Tibial artery (tissue), 4 donors: ENCODE data around the gene ABL1.

ENCODE experiments used
- DNase-seq, 2 donors: peaks; one replicate each; pipeline ENCODE4 v3.0.0-alpha.2; 2019
- H3K27ac ChIP-seq, 2 donors: fragments of 200-600 bp; sonication (generic) in 1 of 2; 1 replicate in 1 of 2; 2 replicates in 1 of 2; pipeline ENCODE4 v1.5.1; 2018 to 2019; ENCODE audit warnings: mild to moderate bottlenecking in 1 of 2
- H3K27me3 ChIP-seq, 2 donors: fragments of 200-600 bp; sonication (generic) in 1 of 2; one replicate each; pipeline versions ENCODE4 v1.5.1 to v1.6.0; 2016 to 2019
- H3K36me3 ChIP-seq, 3 donors: fragments of 200-600 bp; sonication (generic) in 2 of 3; one replicate each; pipeline ENCODE4 v1.5.1; 2016 to 2019; ENCODE audit warnings: mild to moderate bottlenecking in 2 of 3
- H3K4me1 ChIP-seq, 4 donors: fragments of 200-600 bp; sonication (generic) in 2 of 4; 1 replicate in 3 of 4; 2 replicates in 1 of 4; pipeline ENCODE4 v1.5.1; 2016 to 2019
- H3K4me3 ChIP-seq, 2 donors: fragments of 200-600 bp; sonication (generic) in 1 of 2; 1 replicate in 1 of 2; 2 replicates in 1 of 2; pipeline ENCODE4 v1.5.1; 2018 to 2019; ENCODE audit warnings: mild to moderate bottlenecking in 2 of 2
- H3K9me3 ChIP-seq, 3 donors: fragments of 200-600 bp; sonication (generic) in 1 of 3; one replicate each; pipeline ENCODE4 v1.5.1; 2016 to 2019
- intact Hi-C: fragments of 100-400 bp; cut with DNase I; formaldehyde crosslinking; loops from one replicate; pipeline ENCODE4 v1.15.0; 2023; ENCODE audit warnings: low total_unique reads
- TF ChIP-seq, protein P1 (sequence below), 2 experiments: fragments of 200-600 bp in 1 of 2; fragments of 450-650 bp in 1 of 2; IDR thresholded peaks; one replicate each; pipeline ENCODE4 v1.5.1; 2017 to 2019; ENCODE audit warnings: antibody characterized with exemption in 2 of 2, mild to moderate bottlenecking in 1 of 2, moderate library complexity in 1 of 2

The ABL1 gene

DNA sequence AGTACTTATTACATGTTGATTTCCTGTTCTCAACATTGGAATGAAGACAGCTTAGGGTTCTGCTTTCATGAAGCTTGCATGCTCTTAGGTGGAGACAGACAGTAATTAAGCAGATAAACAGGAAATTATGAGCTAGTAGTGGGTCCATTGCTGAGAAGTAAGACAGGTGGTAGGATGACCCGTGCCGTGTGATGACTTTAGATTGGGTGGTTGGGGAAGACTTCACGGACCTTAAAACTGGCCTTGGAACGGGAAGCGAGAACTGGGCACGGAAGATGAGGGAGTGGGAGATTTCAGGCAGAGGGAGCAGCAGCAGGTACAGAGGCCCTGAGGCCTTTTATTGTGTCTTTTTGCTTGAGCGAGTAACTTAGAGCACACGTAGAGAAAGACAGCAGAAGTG lies 27.2 kb downstream of the ABL1 start:
- Histone ChIP-seq H3K4me3 (no peak overlapping the region), H3K36me3 (peaks cover 14 to 37% (median 26%) of the 10 kb centered on the region in 3 donors), H3K27ac (peak overlapping the region; percentile 80), H3K27me3 (no peaks in the 10 kb centered on the region), H3K9me3 (no peaks in the 10 kb centered on the region), H3K4me1 (peaks cover 0 to 81% (median 56%) of the 10 kb centered on the region in 4 donors)
- intact Hi-C loops: no loop called here
- TF ChIP-seq, protein P1, sequence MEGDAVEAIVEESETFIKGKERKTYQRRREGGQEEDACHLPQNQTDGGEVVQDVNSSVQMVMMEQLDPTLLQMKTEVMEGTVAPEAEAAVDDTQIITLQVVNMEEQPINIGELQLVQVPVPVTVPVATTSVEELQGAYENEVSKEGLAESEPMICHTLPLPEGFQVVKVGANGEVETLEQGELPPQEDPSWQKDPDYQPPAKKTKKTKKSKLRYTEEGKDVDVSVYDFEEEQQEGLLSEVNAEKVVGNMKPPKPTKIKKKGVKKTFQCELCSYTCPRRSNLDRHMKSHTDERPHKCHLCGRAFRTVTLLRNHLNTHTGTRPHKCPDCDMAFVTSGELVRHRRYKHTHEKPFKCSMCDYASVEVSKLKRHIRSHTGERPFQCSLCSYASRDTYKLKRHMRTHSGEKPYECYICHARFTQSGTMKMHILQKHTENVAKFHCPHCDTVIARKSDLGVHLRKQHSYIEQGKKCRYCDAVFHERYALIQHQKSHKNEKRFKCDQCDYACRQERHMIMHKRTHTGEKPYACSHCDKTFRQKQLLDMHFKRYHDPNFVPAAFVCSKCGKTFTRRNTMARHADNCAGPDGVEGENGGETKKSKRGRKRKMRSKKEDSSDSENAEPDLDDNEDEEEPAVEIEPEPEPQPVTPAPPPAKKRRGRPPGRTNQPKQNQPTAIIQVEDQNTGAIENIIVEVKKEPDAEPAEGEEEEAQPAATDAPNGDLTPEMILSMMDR (IDR thresholded peaks at IDR 0.05): no peak
- no peak for DNase-seq

DNA sequence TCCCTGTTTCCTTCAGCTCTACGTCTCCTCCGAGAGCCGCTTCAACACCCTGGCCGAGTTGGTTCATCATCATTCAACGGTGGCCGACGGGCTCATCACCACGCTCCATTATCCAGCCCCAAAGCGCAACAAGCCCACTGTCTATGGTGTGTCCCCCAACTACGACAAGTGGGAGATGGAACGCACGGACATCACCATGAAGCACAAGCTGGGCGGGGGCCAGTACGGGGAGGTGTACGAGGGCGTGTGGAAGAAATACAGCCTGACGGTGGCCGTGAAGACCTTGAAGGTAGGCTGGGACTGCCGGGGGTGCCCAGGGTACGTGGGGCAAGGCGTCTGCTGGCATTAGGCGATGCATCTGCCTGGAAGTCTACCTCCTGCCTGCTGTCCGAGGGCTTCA lies 27.7 kb downstream of the ABL1 start:
- H3K27me3 ChIP-seq: no peaks in the 10 kb centered on the region
- H3K9me3 ChIP-seq: no peaks in the 10 kb centered on the region
- H3K4me3 ChIP-seq: no peak overlapping the region
- intact Hi-C loops: no loop called here
- TF ChIP-seq, protein P1 (IDR thresholded peaks at IDR 0.05): no peak
- peaks cover 14 to 39% (median 26%) of the 10 kb centered on the region in 3 donors for H3K36me3 ChIP-seq
- H3K4me1 ChIP-seq: peaks cover 0 to 82% (median 55%) of the 10 kb centered on the region in 4 donors
- peak overlapping the region; percentile 80 for H3K27ac ChIP-seq
- DNase-seq: no peak

DNA sequence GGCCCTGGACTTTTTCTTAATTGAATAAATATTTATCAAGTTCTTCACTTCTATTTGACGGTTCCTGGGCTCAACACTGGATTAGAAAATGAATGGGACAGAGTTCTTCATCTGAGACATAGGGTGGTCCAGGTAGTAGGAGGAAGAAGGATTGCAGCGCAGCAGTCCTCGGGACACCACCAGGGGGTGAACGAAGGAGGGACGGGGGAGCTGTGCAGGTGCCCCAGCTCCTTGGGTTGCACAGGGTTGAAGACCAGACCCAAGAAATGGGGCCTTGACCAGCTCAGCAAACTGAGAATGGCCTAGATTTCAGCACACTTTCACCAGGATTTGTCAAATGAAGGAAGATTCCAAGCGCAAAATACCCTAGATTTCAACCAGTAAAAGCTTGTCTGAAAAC lies 29.5 kb downstream of the ABL1 start:
- Histone ChIP-seq H3K9me3 (no peaks in the 10 kb centered on the region), H3K36me3 (peaks cover 14 to 43% (median 26%) of the 10 kb centered on the region in 3 donors), H3K27me3 (no peaks in the 10 kb centered on the region), H3K27ac (no peak overlapping the region), H3K4me3 (no peak overlapping the region), H3K4me1 (peaks cover 0 to 82% (median 43%) of the 10 kb centered on the region in 4 donors)
- intact Hi-C loops: no loop called here
- no peak for DNase-seq
- TF ChIP-seq, protein P1 (IDR thresholded peaks at IDR 0.05): no peak

DNA sequence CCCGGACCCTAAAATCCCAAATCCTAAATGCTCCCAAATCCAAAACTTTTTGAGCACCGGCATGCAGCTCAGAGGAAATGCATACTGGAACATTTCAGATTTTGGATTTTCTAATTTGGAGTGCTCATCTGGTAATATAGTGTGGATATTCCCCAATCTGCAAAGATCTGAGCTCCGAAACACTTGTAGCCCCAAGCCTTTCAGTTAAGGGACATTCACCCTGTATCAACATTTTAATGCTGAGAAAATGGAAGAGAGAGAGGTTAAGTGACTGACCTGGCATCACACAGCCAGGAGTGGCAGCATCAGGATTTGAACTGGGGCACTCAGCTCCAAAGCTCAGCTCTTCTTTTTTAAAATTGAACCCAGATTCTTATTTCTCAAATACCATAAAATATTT lies 30.9 kb downstream of the ABL1 start:
- H3K27ac ChIP-seq: no peak overlapping the region
- TF ChIP-seq, protein P1 (IDR thresholded peaks at IDR 0.05): no peak
- intact Hi-C loops: loop anchor here (5.0 kb wide), 1 partner anchor 76 kb away; no protein-coding TSS in a partner anchor
- H3K9me3 ChIP-seq: no peaks in the 10 kb centered on the region
- no peak for DNase-seq
- peaks cover 0 to 82% (median 35%) of the 10 kb centered on the region in 4 donors for H3K4me1 ChIP-seq
- H3K4me3 ChIP-seq: no peak overlapping the region
- no peaks in the 10 kb centered on the region for H3K27me3 ChIP-seq
- peaks cover 14 to 48% (median 26%) of the 10 kb centered on the region in 3 donors for H3K36me3 ChIP-seq

DNA sequence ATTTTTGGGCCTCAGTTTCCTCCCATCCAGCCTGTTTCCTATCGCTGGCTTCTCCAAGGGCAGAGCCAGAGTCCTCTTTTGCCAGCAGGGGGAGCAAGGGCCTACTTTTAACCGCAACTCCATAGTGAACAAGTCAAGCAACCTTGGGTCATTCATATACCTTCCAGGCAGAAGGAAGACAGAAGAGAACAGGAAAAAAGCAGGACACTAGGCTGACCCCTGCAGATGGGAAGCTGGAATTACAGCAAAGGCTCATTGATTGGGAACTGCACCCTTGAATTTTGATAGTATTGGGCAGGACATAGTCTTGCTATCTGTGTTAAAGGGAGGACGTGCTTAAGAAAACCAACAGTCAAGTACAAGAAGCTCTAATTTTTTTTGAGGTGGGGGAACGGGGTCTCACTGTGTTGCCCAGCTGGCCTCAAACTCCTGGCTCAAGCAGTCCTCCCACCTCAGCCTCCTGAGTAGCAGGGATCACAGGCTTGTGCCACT lies 31.5 kb downstream of the ABL1 start:
- DNase-seq: peak in 1 of 2 donors; percentile 70
- Histone ChIP-seq H3K4me1 (peaks cover 0 to 81% (median 29%) of the 10 kb centered on the region in 4 donors), H3K4me3 (no peak overlapping the region), H3K36me3 (peaks cover 16 to 52% (median 26%) of the 10 kb centered on the region in 3 donors), H3K27ac (peak overlapping the region in 1 of 2 donors; percentile 27), H3K9me3 (no peaks in the 10 kb centered on the region), H3K27me3 (no peaks in the 10 kb centered on the region)
- TF ChIP-seq, protein P1 (IDR thresholded peaks at IDR 0.05): peak; percentile 76 to 77
- intact Hi-C loops: loop anchor here (5.0 kb wide), 1 partner anchor 76 kb away; no protein-coding TSS in a partner anchor
